ENCODE data around the gene MED16.

DNA sequence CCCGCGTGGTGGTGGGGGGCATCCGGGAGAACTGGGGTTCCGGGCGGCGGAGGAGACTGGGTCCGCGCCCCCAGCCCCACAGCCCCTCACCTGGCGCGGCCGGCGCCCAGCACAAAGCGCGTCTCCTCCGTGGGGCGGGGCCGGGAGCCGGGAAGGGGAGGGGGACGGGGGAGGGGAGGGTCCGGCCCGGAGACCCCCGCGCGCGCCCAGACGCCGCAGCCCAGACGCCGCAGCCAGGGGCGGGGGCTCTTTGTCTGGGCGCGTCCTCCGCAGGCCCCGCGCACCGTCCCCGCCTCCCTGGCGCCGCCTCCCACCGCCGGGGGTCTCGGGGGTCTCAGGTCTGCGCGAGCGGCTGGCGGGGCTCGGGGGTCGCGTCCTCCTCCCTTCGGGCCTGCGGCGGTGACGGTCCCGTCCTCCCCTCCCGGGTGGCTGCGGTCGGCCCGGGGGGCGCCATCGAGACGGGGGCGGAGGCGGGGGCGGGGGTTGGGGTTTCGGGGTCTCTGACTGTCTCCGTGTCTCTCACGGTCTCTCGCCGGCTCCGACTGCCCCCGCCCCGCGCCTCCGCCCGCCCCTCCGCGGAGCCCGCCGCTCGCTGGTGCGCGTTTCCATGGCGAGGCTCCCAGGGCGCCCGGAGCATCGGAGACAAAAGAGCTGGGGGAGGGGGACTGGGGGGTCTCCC is 71.0 kb downstream of the MED16 start, which contains the start of gene PLPPR3:
- TF ChIP-seq CTCF (IDR thresholded peaks at IDR 0.05) (no peak), POLR2A (IDR thresholded peaks at IDR 0.05) (no peak)

Data from adrenal gland (tissue), 5 donors.